Suprapubic skin (tissue), 3 donors: ENCODE data around the gene HOXB5.

Source experiments
- CTCF ChIP-seq, 2 donors: fragments of 200-600 bp in 1 of 2; fragments of 450-650 bp in 1 of 2; sonication (generic) in 1 of 2; IDR thresholded peaks; one replicate each; pipeline ENCODE4 v1.5.1; 2016 to 2019; ENCODE audit warnings: antibody characterized with exemption in 2 of 2, mild to moderate bottlenecking in 1 of 2, moderate library complexity in 1 of 2
- EP300 ChIP-seq: sonication (generic); formaldehyde crosslinking; IDR thresholded peaks from one replicate; pipeline ENCODE4 v1.6.1; 2017; ENCODE audit warnings: antibody characterized with exemption
- POLR2A ChIP-seq, 2 donors: fragments of 450-650 bp; IDR thresholded peaks; one replicate each; pipeline ENCODE4 v1.6.1; 2017; ENCODE audit warnings: antibody characterized with exemption in 2 of 2, mild to moderate bottlenecking in 2 of 2, moderate library complexity in 2 of 2

- TF ChIP-seq CTCF (IDR thresholded peaks at IDR 0.05) (no peak), EP300 (no peak), POLR2A (IDR thresholded peaks at IDR 0.05) (no peak)
These were observed 25.8 kb downstream of the HOXB5 start for GRCh38 chr17:48567646-48568354.
